ENCODE measurements around the gene ZNF417. TPM values are rescaled to one million over a fixed set of nuclear protein-coding genes. Genes with fewer than 3 reads are reported as not detected.

Gene ZNF417
- total RNA-seq, 1 experiment from 2014 or later, result 22.2 TPM

DNA sequence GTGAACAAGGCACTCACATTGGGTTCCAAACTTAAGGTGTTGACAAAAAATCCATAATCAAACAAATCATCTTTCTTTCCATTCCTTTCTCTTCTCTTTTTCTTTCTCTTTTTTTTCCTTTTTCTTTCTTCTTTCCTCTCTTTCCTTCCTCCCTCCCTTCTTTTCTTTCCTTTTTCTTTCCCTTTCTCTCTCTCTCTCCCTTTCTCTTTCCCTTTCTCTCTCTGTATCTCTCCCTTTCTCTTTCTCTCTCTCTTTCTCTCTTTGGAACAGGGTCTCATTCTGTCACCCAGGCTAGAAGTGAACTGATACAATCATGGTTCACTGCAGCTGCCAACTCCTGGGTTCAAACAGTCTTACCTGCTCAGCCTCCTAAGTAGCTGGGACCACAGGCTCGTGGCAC lies 45.4 kb upstream of the ZNF417 start:
- Histone ChIP-seq H4K91ac (ENCODE audit: insufficient read length, low read depth, low read length) (no peak overlapping the region), H3T11ph (ENCODE audit: low read length) (no peak overlapping the region), H3K79me2 (ENCODE audit: insufficient read depth, low read length) (no peaks in the 10 kb centered on the region), H2BK15ac (ENCODE audit: low read depth, low read length) (no peak overlapping the region), H3K9me3 (ENCODE audit: control insufficient read depth, low read depth, low read length) (peaks cover 38% of the 10 kb centered on the region), H3K9ac (ENCODE audit: extremely low read depth, insufficient read length, low read length) (no peak overlapping the region), H3K27ac (ENCODE audit: insufficient read length, low read depth, low read length) (no peak overlapping the region), H2BK20ac (ENCODE audit: low read depth, low read length, poor library complexity, severe bottlenecking) (no peak overlapping the region), H2AK5ac (ENCODE audit: insufficient read length, low read length) (no peak overlapping the region), H3K56ac (ENCODE audit: insufficient read length, low read depth, low read length) (no peak overlapping the region), H2BK5ac (ENCODE audit: insufficient read length, low read length) (no peak overlapping the region), H3K4me2 (ENCODE audit: insufficient read depth, insufficient read length, low read length) (no peak overlapping the region), H3K27me3 (ENCODE audit: insufficient read depth, low read length) (no peaks in the 10 kb centered on the region), H4K8ac (replicated peaks; ENCODE audit: insufficient read length, low read depth, low read length) (no peak overlapping the region), H3K23me2 (ENCODE audit: insufficient read length, low read depth, low read length, poor library complexity, severe bottlenecking) (no peaks in the 10 kb centered on the region), H2AFZ (ENCODE audit: low read length) (no peak overlapping the region), H3K79me1 (ENCODE audit: insufficient read depth, low read depth, low read length, poor library complexity, severe bottlenecking) (no peaks in the 10 kb centered on the region), H4K5ac (ENCODE audit: insufficient read length, low read depth, low read length) (no peak overlapping the region), H3K4me1 (ENCODE audit: insufficient read depth, low read length) (no peaks in the 10 kb centered on the region), H2BK12ac (ENCODE audit: insufficient read length, low read depth, low read length) (no peak overlapping the region), H3K18ac (ENCODE audit: insufficient read length, low read depth, low read length) (no peak overlapping the region), H4K20me1 (ENCODE audit: control insufficient read depth, insufficient read depth, insufficient read length) (no peaks in the 10 kb centered on the region), H3K14ac (ENCODE audit: insufficient read depth, low read length) (no peak overlapping the region), H2BK120ac (ENCODE audit: low read depth, low read length, poor library complexity, severe bottlenecking) (no peak overlapping the region), H3K4ac (ENCODE audit: low read depth, low read length) (no peak overlapping the region), H3K23ac (ENCODE audit: insufficient read length, low read depth, low read length) (no peak overlapping the region)
- peaks cover 8% of the 10 kb centered on the region for H3K27me3 Mint-ChIP-seq (ENCODE audit: low read depth)
- H3K4me3 Mint-ChIP-seq, result no peak overlapping the region
- WGBS (ENCODE audit: extremely low coverage, insufficient read length, low lambda C conversion rate), result no CpG with 5 or more reads among the region's 1 CpG
- peaks cover 4 to 19% (median 14%) of the 10 kb centered on the region in 3 experiments; a peak in 6 of 7 replicates for H3K36me3 Mint-ChIP-seq (ENCODE audit: insufficient read depth in 1 of 3, low read depth in 3 of 3)
- TF ChIP-seq CTCF (conservative IDR thresholded peaks at IDR 0.05), result no peak
- no peak overlapping the region for H3K27ac Mint-ChIP-seq
- no peak for DNase-seq
- H3K4me1 Mint-ChIP-seq, result no peaks in the 10 kb centered on the region
- peaks cover 70 to 79% of the 10 kb centered on the region in 2 experiments for H3K9me3 Mint-ChIP-seq

Data from H9 (cell line).